Fibroblast of lung (primary cell): Measurements from ENCODE around the gene OR13J1.

Source experiments
- CTCF ChIP-seq, 2 donors: IDR thresholded peaks in 1 of 2; conservative IDR thresholded peaks in 1 of 2; 1 replicate in 1 of 2; 2 replicates in 1 of 2; pipeline ENCODE4 v1.5.1; 2011 to 2012; ENCODE audit warnings: low read length in 2 of 2, control low read depth in 1 of 2, inconsistent platforms in 1 of 2, low read depth in 1 of 2, mild to moderate bottlenecking in 1 of 2
- EZH2 ChIP-seq: IDR thresholded peaks from 2 replicates; pipeline ENCODE4 v1.5.1; 2012; ENCODE audit warnings: low read length, control low read depth, mild to moderate bottlenecking; ENCODE audit errors: missing control alignments

- TF ChIP-seq CTCF (conservative IDR thresholded peaks at IDR 0.05 in 1 of 2, IDR thresholded peaks at IDR 0.05 in 1 of 2; ENCODE audit: low read depth in 1 of 2, low read length in 2 of 2) (no peak), EZH2 (no peak)
Observed at GRCh38 chr9:35915681-35916294, 45.6 kb upstream of the OR13J1 start.
